Keratinocyte (primary cell): ENCODE data around the gene ZNF226. TPM values are rescaled to one million over a fixed set of nuclear protein-coding genes. Genes with fewer than 3 reads are reported as not detected.
"Not testable (repeated sequence)": the region's sequence is repeated elsewhere in the genome, so short reads cannot be mapped to it uniquely, and the experiment has no call there.

ENCODE experiments used
- DNase-seq: peaks from one replicate; pipeline ENCODE4 v3.0.0-alpha.2; 2011; ENCODE audit warnings: low read depth, missing footprints, low spot score
- FAIRE-seq: peaks from 2 replicates; lab custom pipeline; 2011; peaks lifted over from hg19 to GRCh38; lab: Jason Lieb, UNC
- H2AFZ ChIP-seq: 2 replicates; pipeline ENCODE4 v1.6.0; 2012; ENCODE audit warnings: low read length, control low read depth, inconsistent platforms; ENCODE audit not compliant: control insufficient read depth
- H3K27ac ChIP-seq: 2 replicates; pipeline ENCODE4 v1.5.1; 2011; ENCODE audit warnings: low read length; ENCODE audit not compliant: control insufficient read depth, insufficient read depth
- H3K27me3 ChIP-seq: 3 replicates; pipeline ENCODE4 v1.6.0; 2011; ENCODE audit warnings: low read length; ENCODE audit not compliant: control insufficient read depth, insufficient read depth; ENCODE audit errors: extremely low read depth
- H3K36me3 ChIP-seq, 2 experiments: 2 replicates in 1 of 2; 3 replicates in 1 of 2; pipeline ENCODE4 v1.5.1; 2011; ENCODE audit warnings: low read length in 2 of 2, mild to moderate bottlenecking in 1 of 2; ENCODE audit not compliant: control insufficient read depth in 2 of 2, insufficient read depth in 2 of 2; ENCODE audit errors: extremely low read depth in 1 of 2
- H3K4me1 ChIP-seq: 3 replicates; pipeline ENCODE4 v1.5.1; 2011; ENCODE audit warnings: low read length; ENCODE audit not compliant: control insufficient read depth, insufficient read depth; ENCODE audit errors: extremely low read depth
- H3K4me2 ChIP-seq: 3 replicates; pipeline ENCODE4 v1.6.0; 2011; ENCODE audit warnings: low read depth, low read length; ENCODE audit not compliant: control insufficient read depth, insufficient read depth; ENCODE audit errors: extremely low read depth
- H3K4me3 ChIP-seq, 3 experiments: fragments of 200-600 bp in 1 of 3; sonication (generic) in 1 of 3; 2 replicates in 2 of 3; 3 replicates in 1 of 3; pipeline ENCODE4 v1.5.1; 2011 to 2016; ENCODE audit warnings: low read length in 3 of 3, mild to moderate bottlenecking in 3 of 3, control low read depth in 2 of 3, inconsistent platforms in 1 of 3, low read depth in 1 of 3, mixed read lengths in 1 of 3, mixed run types in 1 of 3, moderate library complexity in 1 of 3; ENCODE audit not compliant: control insufficient read depth in 2 of 3, insufficient read depth in 2 of 3; ENCODE audit errors: extremely low read depth in 1 of 3
- H3K79me2 ChIP-seq: 2 replicates; pipeline ENCODE4 v1.6.0; 2012; ENCODE audit warnings: low read length; ENCODE audit not compliant: control insufficient read depth, insufficient read depth
- H3K9ac ChIP-seq: 3 replicates; pipeline ENCODE4 v1.6.0; 2011; ENCODE audit warnings: low read length; ENCODE audit not compliant: control insufficient read depth, insufficient read depth; ENCODE audit errors: extremely low read depth
- H3K9me1 ChIP-seq: 3 replicates; pipeline ENCODE4 v1.6.0; 2011; ENCODE audit warnings: low read length; ENCODE audit not compliant: control insufficient read depth, insufficient read depth; ENCODE audit errors: extremely low read depth
- H3K9me3 ChIP-seq: 2 replicates; pipeline ENCODE4 v1.5.1; 2012; ENCODE audit warnings: low read depth, low read length; ENCODE audit not compliant: control insufficient read depth
- H4K20me1 ChIP-seq: 3 replicates; pipeline ENCODE4 v1.6.0; 2011; ENCODE audit warnings: low read length; ENCODE audit not compliant: control insufficient read depth, insufficient read depth; ENCODE audit errors: extremely low read depth
- EZH2 ChIP-seq: IDR thresholded peaks from one replicate; pipeline ENCODE4 v1.6.1; 2012; ENCODE audit warnings: inconsistent platforms, mild to moderate bottlenecking, low read length, moderate library complexity
- dilution Hi-C: fragments of 300-500 bp; cut with MboI; formaldehyde crosslinking; loops from one replicate; pipeline ENCODE4 v1.7.0; 2020; ENCODE audit warnings: low sequenced_read_pairs; ENCODE audit not compliant: extremely low pct_ligation_motif_present
- polyA plus RNA-seq, 5 experiments: library from polyadenylated mRNA; depleted of rRNA in 3 of 5; stranded (reverse) in 3 of 5; stranded (forward) in 1 of 5; unstranded in 1 of 5; fragments of >200 nt; gene quantifications; 1 replicate in 1 of 5; 2 replicates in 3 of 5; 3 replicates in 1 of 5; pipeline versions ENCODE4 v1.2.1 to v1.2.3, GENCODE V29; 2011 to 2012; ENCODE audit warnings: missing spikeins in 2 of 5, low read depth in 1 of 5, low replicate concordance in 1 of 5
- TF ChIP-seq, protein P1 (sequence below), 3 experiments: IDR thresholded peaks in 1 of 3; conservative IDR thresholded peaks in 1 of 3; optimal IDR thresholded peaks in 1 of 3; 2 replicates in 2 of 3; 3 replicates in 1 of 3; pipeline versions ENCODE3 to v1.5.1; 2011; ENCODE audit warnings: low read length in 3 of 3, mild to moderate bottlenecking in 3 of 3, moderate library complexity in 2 of 3, control low read depth in 1 of 3, inconsistent platforms in 1 of 3; ENCODE audit not compliant: insufficient read depth in 2 of 3; ENCODE audit errors: extremely low read depth in 1 of 3

Gene ZNF226
- polyA plus RNA-seq, 1 donor (not counting 4 experiments of a cell fraction or from before 2014, with no cell fraction given) = 16.4 TPM

DNA sequence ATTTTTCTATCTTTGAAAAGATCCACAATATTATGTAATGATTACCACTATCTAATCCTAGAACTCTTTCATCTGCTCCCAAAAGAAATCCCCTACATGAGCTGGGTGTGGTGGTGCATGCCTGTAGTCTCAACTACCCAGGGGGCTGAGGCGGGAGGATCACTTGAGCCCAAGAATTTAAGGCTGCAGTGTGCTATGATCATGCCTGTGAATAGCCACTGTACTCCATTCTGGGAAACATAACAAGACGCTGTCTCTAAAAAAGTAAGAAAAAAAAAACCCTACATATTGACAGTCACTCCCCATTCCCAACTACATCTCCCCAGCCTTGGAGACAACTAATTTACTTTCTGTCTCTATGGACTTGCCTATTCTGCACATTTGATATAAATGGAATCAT is 1.1 kb upstream of the ZNF226 start:
- peaks cover 21% of the 10 kb centered on the region for H3K79me2 ChIP-seq
- no peak overlapping the region for H3K27ac ChIP-seq
- FAIRE-seq (no peak), DNase-seq (no peak)
- H3K9me1 ChIP-seq = no peaks in the 10 kb centered on the region
- H3K4me3 ChIP-seq = no peak overlapping the region
- peaks cover 6% of the 10 kb centered on the region for H3K4me1 ChIP-seq
- peaks cover 0 to 7% of the 10 kb centered on the region in 2 experiments for H3K36me3 ChIP-seq
- H3K9me3 ChIP-seq = no peaks in the 10 kb centered on the region
- no peak overlapping the region for H3K4me2 ChIP-seq
- no peaks in the 10 kb centered on the region for H4K20me1 ChIP-seq
- H3K9ac ChIP-seq = no peak overlapping the region
- TF ChIP-seq, protein P1, sequence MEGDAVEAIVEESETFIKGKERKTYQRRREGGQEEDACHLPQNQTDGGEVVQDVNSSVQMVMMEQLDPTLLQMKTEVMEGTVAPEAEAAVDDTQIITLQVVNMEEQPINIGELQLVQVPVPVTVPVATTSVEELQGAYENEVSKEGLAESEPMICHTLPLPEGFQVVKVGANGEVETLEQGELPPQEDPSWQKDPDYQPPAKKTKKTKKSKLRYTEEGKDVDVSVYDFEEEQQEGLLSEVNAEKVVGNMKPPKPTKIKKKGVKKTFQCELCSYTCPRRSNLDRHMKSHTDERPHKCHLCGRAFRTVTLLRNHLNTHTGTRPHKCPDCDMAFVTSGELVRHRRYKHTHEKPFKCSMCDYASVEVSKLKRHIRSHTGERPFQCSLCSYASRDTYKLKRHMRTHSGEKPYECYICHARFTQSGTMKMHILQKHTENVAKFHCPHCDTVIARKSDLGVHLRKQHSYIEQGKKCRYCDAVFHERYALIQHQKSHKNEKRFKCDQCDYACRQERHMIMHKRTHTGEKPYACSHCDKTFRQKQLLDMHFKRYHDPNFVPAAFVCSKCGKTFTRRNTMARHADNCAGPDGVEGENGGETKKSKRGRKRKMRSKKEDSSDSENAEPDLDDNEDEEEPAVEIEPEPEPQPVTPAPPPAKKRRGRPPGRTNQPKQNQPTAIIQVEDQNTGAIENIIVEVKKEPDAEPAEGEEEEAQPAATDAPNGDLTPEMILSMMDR (optimal IDR thresholded peaks at IDR 0.05 in 1 of 3, IDR thresholded peaks at IDR 0.05 in 1 of 3, conservative IDR thresholded peaks at IDR 0.05 in 1 of 3; ENCODE audit: extremely low read depth in 1 of 3, insufficient read depth in 2 of 3, low read length in 3 of 3) = no peak
- H2AFZ ChIP-seq = no peak overlapping the region
- dilution Hi-C loops = no loop called here
- H3K27me3 ChIP-seq = no peaks in the 10 kb centered on the region

DNA sequence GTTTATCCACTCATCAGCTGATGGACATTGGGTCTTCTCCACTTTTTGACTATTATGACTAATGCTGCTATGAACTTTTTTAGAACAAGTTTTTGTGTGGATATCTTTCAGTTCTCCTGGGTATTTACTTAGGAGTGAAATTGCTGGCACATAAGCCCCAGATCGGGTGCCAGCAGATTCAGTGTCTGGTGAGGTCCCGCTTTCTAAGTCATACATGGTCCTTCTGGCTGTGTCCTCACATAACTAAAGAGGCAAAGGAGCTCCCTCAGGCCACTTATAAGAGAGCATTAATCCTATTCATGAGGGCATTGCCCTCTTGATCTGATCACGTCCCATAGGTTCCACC is 600 bp upstream of the ZNF226 start:
- no peaks in the 10 kb centered on the region for H3K9me1 ChIP-seq
- peak overlapping the region; percentile 90 for H2AFZ ChIP-seq
- peak overlapping the region; percentile 82 for H3K27ac ChIP-seq
- peaks cover 0 to 7% of the 10 kb centered on the region in 2 experiments for H3K36me3 ChIP-seq
- H3K4me2 ChIP-seq = peak overlapping the region; percentile 95
- TF ChIP-seq, protein P1 (optimal IDR thresholded peaks at IDR 0.05 in 1 of 3, IDR thresholded peaks at IDR 0.05 in 1 of 3, conservative IDR thresholded peaks at IDR 0.05 in 1 of 3; ENCODE audit: extremely low read depth in 1 of 3, insufficient read depth in 2 of 3, low read length in 3 of 3) = no peak
- TF ChIP-seq EZH2 = no peak
- peaks cover 24% of the 10 kb centered on the region for H3K79me2 ChIP-seq
- peaks cover 6% of the 10 kb centered on the region for H3K4me1 ChIP-seq
- FAIRE-seq = no peak
- no peaks in the 10 kb centered on the region for H3K9me3 ChIP-seq
- no peak overlapping the region for H3K9ac ChIP-seq
- DNase-seq = no peak
- H3K4me3 ChIP-seq = peak overlapping the region; percentile 11 to 90 (median 89)
- no peaks in the 10 kb centered on the region for H3K27me3 ChIP-seq
- H4K20me1 ChIP-seq = no peaks in the 10 kb centered on the region
- dilution Hi-C loops = no loop called here

DNA sequence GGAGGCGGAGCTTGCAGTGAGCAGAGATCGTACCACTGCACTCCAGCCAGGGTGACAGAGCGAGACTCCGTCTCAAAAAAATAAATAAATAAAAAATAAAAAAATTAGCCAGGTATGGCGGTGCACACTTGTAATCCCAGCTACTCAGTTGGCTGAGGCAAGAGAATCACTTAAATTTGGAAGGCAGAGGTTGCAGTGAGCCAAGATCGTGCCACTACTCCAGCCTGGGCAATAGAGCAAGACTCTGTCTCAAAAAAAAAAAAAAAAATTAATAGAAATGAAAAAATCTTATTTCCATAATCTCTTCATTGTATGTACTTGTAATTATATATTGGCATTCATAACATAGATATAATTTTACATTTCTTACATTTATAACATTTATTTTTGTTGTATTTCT is 5.8 kb downstream of the ZNF226 start:
- H4K20me1 ChIP-seq, H3K27me3 ChIP-seq, H3K4me1 ChIP-seq, dilution Hi-C loops, DNase-seq, H3K9ac ChIP-seq, H2AFZ ChIP-seq, H3K4me3 ChIP-seq, H3K4me2 ChIP-seq, H3K9me3 ChIP-seq, H3K9me1 ChIP-seq, H3K27ac ChIP-seq, FAIRE-seq: not testable (repeated sequence)
- Histone ChIP-seq H3K36me3 (peaks cover 12 to 34% of the 10 kb centered on the region in 2 experiments), H3K79me2 (peaks cover 22% of the 10 kb centered on the region)
